GM12874 (cell line): ENCODE results near the gene FLOT1.

Experiments used
- TF ChIP-seq, protein P1 (sequence below): IDR thresholded peaks from 2 replicates; pipeline ENCODE4 v1.5.1; 2011; ENCODE audit warnings: low read depth, mild to moderate bottlenecking, control low read depth, low read length, moderate library complexity; ENCODE audit not compliant: insufficient read depth

Gene FLOT1

DNA sequence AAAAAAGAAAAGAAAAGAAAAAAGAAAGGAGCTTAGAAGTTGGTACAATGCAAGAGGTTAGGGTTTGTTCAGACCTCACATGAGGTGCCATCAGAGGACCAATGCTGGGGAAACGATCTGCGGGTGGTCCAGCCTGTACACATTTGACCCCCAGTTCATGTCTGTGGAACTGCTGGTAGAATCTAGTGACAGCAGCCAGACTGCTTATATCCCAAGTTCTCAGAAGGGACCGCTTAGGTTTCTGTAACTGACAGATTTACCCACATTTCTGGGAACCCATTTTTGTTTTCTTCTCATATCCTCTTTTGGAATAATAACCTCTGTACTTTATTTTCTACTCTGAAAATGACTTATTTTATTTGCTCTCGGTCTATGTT is 60.7 kb downstream of the FLOT1 start:
- TF ChIP-seq, protein P1, sequence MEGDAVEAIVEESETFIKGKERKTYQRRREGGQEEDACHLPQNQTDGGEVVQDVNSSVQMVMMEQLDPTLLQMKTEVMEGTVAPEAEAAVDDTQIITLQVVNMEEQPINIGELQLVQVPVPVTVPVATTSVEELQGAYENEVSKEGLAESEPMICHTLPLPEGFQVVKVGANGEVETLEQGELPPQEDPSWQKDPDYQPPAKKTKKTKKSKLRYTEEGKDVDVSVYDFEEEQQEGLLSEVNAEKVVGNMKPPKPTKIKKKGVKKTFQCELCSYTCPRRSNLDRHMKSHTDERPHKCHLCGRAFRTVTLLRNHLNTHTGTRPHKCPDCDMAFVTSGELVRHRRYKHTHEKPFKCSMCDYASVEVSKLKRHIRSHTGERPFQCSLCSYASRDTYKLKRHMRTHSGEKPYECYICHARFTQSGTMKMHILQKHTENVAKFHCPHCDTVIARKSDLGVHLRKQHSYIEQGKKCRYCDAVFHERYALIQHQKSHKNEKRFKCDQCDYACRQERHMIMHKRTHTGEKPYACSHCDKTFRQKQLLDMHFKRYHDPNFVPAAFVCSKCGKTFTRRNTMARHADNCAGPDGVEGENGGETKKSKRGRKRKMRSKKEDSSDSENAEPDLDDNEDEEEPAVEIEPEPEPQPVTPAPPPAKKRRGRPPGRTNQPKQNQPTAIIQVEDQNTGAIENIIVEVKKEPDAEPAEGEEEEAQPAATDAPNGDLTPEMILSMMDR = no peak

DNA sequence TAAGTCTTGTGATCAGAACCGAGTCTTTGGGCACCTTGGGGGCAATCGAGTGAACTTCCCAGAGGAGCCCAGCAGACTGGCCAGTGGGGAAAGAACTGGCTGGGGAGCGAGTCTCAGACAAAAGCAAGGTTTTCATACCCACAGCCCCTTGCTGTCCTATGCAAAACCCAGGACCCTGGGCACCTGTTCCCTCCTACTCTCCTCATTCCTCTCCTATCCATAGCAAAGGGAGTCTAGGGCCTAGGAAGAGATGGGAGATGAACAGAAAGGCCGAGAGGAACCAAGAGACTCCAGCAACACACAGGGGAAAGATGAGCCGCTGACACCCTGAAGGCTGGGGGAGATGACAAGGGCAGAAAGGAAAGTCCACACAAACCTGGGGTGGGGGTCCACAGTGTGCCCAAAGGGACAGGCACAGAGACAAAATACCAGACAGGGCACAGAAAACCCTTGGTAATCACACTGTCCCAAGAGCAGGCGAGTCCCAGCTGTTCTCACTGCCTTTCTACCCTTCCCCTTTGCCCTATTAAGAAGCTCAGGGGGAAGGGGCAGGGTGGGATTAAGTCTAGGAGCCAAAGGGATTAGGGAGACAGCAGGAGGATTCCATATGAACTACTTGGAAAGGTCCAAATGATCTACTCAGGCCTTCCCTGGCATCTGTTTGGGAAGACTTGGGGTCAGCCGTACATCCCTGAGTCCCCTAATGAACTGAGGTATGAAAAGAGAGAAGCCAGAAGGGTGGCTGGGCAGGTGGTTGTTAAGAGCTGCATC is 62.5 kb downstream of the FLOT1 start:
- TF ChIP-seq, protein P1 = no peak

- TF ChIP-seq, protein P1 = peak; percentile 97
These were observed 63.3 kb downstream of the FLOT1 start for GRCh38 chr6:30678964-30679726.
